GM21381 (cell line): Measurements from ENCODE around the gene CCNYL1.
"Not testable (repeated sequence)": the region's sequence is repeated elsewhere in the genome, so short reads cannot be mapped to it uniquely, and the experiment has no call there.

Experiments used
- ATAC-seq: cut with Tn5 transposase; IDR thresholded peaks from one replicate; pipeline ENCODE4 v1.9.1; 2021; ENCODE audit warnings: mild to moderate bottlenecking, moderate library complexity; ENCODE audit not compliant: unreplicated experiment

Gene CCNYL1

GRCh38 chr2:207710814-207711740 is at the start of gene CCNYL1:
Gene CCNYL1 (plus strand): TSS chr2:207711640. CDS start chr2:207711897, 257 bp downstream.
- peak; percentile 96 for ATAC-seq

DNA sequence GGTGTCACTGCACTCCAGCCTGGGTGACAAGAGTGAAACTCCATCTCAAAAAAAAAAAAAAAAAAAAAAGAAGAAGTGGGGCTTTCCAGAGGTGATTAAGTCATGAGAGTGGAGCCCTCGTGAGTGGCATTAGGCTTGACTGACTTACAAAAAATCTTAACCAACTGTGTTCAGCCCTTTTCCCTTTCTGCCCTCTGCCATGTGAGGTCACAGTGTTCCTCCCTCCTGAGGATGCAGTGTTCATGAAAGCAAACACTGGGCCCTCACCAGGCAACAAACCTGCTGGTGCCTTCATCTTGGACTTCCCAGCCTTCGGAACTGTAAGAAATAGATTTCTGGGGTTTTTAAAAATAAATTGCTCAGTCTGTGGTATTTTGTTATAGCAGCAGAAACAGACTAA is 49.2 kb upstream of the CCNYL1 start:
- ATAC-seq = peak; percentile 94

- ATAC-seq = no peak
Observed at GRCh38 chr2:207663870-207664545, 47.4 kb upstream of the CCNYL1 start.

DNA sequence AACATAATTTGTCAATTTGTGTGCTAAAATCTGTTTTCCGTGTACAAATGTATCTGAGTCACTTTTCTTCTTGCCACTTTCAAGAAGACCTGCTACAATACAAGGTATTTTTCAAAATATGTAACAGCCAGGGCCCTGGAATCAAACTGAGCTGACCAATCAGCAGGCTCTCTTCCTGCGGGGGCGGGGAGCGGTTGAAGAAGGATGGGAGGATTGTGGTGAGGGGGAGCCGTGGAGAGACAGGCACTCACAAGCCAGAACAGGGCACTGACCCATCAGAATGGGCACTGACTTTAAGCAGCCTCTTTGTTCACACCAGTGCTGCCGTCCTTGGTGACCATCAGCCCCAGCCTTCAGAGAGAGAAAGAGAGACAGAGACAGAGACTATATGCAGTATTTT is 40.6 kb upstream of the CCNYL1 start:
- ATAC-seq = no peak

DNA sequence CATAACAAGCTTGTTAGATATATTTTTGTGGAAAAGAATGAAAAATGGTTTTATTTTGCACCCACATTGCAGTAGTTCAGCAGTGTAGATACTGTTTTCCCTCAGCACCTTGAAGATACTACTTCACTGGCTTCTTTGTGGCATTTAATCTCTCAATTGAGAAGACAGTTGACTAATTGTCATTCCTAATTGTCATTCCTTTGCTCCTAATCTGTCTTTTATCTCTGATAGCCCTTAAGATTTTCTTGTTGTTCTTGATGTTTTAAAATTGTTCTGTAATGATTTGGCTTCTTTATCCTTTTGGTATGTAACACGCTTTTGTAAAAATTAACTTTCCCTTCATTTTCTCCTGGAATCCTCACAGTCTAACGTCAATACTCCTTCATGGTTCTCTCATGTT is 38.0 kb upstream of the CCNYL1 start:
- no peak for ATAC-seq

DNA sequence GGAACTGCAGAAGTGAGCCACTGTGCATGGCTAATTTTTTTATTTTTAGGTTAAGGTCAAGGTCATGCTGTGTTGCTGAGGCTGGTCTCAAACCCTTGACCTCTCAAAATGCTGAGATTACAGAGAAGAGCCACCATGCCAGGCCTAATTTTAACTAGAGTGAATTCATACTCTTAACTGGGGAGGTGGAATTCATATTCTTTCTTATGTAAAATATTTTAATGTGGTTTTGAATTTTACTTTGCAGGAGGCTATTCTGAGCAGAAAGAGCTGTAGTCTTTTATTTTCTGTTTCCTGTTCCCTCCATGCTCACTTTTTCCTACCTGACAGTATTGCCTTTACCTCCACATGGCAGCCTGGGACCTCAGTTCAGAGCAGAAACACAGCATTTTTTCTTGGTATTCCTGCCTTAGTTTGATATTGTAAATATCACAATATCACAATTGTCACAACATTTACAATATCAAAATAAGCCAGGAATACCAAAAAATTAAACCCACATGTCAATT is 37.1 kb upstream of the CCNYL1 start:
- ATAC-seq = no peak

- no peak for ATAC-seq
Observed at GRCh38 chr2:207674826-207675225, 36.6 kb upstream of the CCNYL1 start.

GRCh38 chr2:207676827-207677354 is 34.5 kb upstream of the CCNYL1 start:
- ATAC-seq = peak; percentile 46

DNA sequence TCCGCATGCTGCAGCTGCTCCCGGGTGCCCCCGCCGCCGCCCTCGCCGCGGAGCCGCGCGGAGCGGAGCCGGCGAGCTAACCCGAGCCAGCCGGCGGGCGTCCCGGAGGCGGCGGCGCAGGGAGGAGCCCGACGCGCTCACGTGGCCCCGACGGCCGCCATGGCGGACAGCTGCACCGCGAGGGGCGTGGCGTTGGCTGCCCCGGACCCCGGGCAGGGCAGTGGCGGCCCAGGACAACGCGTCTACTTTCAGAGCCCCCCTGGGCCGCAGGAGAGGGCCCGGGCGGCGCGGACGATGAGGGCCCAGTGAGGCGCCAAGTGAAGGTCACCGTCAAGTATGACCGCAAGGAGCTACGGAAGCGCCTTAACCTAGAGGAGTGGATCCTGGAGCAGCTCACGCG is 30.0 kb upstream of the CCNYL1 start:
- ATAC-seq = no peak

DNA sequence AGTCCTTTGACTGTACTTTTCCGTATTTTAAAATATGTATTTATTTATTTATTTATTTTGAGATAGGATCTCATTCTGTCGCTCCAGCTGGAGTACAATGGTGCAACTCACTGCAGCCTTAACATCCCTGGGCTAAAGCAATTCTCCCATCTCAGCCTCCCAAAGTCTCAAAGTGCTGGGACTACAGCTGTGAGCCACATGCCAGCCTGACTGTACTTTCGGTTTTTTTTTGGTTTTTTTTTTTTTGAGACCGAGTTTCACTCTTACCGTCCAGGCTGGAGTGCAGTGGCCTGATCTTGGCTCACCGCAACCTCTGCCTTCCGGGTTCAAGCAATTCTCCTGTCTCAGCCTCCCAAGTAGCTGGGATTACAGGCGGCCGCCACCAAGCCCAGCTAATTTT is 28.9 kb upstream of the CCNYL1 start:
- no peak for ATAC-seq

- ATAC-seq = no peak
Observed at GRCh38 chr2:207683438-207683837, 28.0 kb upstream of the CCNYL1 start.

DNA sequence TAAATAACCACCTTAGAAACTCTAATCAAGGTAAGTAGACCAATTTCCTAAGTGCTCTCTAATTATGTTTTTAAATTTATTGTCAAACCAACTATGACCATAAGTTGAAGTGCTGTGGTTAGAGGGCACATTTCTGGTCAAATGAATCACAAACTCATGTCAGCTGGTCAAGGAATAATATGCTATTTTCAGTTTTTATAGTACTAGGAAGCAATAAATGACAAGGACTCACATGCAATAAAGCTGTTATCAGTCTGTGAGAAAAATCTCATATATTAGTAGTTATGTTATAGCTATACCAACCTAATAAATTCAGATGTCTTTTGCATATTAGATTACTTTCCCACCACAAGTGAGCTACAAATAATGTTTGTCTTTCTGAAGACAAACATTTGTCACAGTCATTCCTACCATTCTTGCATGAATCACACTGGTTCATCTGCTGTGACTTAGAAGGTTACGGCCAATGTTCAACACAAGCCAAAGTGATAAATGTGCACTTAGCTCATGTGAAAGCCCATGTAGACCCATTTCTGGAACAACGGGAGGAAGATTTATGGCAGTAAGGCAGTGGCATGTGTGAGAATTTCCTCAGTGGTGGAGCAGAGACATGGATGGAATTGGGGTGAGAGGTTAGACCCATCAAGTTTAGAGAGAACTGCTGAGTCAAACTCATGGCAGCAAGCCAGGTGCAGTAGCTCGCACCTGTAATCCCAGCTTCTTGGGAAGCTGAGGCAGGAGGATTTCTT is 27.4 kb upstream of the CCNYL1 start:
- no peak for ATAC-seq

- ATAC-seq = no peak
Observed at GRCh38 chr2:207686812-207687211, 24.6 kb upstream of the CCNYL1 start.

DNA sequence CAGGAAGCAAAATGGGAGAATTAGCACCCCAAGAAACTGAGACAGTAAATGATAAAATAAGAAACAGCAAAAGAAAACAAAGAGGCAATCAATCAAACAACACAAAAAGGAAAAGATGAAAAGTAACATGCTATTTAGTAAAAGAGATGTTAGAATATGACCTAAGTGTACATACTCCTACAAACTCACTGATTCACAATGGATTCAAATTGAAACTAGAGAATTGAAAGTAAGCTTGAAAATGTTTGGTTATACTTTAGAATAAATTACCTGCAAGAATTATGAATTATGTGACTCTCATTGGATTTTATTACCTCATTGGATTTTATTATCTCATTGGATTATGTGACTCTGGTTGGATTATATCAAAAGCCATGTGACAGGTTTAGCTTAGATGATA is 22.8 kb upstream of the CCNYL1 start:
- ATAC-seq = no peak

GRCh38 chr2:207690845-207691461 is 20.5 kb upstream of the CCNYL1 start:
- ATAC-seq = not testable (repeated sequence)

DNA sequence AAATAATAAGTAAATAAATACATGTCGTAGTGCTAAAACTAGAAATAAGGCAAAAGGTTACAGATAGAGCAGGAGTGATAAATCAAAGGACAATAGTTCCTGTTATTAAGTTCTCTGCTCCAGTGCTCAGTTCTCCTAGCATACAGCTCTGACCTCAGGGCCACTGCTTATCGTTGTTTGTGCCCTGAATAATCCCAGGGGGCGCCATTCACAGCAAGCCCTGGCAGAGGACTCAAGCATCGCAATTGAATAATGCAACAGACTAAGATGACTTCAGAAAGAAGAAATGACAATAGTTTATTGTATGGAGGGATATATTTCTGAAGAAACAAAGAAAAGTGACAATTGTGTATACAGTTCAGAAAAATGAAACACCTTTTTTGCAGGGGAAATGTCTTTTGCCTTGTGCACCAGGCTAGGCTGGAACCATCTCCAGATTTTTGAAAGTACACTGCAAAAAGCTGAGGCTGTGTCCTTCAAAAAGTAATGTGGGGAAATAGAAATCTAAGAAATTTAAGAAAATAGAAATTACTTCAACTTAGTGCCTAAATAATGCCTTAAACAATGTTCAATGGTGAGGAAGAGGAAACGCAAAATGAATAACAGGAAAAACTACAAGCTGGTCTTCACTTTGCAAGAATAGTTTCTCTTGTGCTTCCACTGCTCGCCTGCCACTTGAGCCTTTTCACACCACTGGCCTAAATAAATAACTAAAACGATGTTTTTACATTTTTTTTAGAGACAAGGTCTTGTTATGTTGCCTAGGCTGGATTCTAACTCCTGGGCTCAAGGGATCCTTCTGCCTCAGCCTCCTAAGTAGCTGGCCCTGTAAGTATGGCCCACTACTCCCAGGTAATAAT is 19.0 kb upstream of the CCNYL1 start:
- ATAC-seq = no peak

- no peak for ATAC-seq
Observed at GRCh38 chr2:207693641-207694249, 17.7 kb upstream of the CCNYL1 start.

GRCh38 chr2:207694811-207695281 is 16.6 kb upstream of the CCNYL1 start:
- no peak for ATAC-seq

- no peak for ATAC-seq
Observed at GRCh38 chr2:207695293-207695692, 16.1 kb upstream of the CCNYL1 start.
